DMS153 treated with DMSO at 0.1 percent for 48 hours (cell line): Measurements from ENCODE around the gene MYO7A.
"Not testable (repeated sequence)": the region's sequence is repeated elsewhere in the genome, so short reads cannot be mapped to it uniquely, and the experiment has no call there.

ENCODE experiments used
- DNase-seq: peaks from one replicate; lab custom pipeline; 2025; ENCODE audit not compliant: unreplicated experiment; lab: John Stamatoyannopoulos, UW

The MYO7A gene

DNA sequence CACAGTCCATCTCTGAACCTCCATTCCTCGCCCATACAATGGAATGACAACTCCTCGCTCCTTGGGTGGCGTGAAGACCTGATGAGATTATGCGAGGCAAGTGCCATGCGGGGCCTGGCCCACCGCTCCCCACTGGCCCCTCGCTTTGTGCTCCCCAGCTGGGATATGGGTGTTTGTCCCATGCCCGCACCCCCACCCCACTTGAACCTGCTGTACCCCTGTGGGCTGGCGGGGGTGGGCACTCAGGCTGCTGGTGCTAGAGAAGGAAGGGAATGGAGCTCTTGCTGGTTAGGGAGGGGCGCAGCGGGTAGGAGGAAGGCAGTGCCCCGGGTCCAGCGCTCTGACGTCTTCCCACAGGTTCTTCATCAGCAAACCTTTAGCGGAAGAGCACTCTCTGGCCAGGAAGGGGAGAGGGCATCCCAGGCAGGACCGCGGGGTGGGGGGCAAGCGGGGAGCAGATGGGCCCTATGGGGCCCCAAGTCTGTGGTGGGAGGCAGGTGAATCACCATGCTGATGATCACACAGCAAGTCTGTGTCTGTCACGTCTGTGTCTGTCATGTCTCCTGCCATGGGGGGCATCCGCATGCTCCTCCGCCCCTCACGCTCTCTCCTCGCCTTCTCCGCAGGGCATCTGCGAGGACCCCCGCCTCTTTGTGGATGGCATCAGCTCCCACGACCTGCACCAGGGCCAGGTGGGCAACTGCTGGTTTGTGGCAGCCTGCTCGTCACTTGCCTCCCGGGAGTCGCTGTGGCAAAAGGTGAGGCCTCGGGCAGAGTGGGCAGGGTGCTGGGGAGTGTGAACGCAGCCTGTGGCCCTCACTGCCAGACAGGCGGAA lies 34.8 kb upstream of the MYO7A start:
- DNase-seq: no peak

- DNase-seq: no peak
Observed at GRCh38 chr11:77093987-77094840, 33.8 kb upstream of the MYO7A start.

GRCh38 chr11:77094841-77095365 lies 33.1 kb upstream of the MYO7A start:
- no peak for DNase-seq

DNA sequence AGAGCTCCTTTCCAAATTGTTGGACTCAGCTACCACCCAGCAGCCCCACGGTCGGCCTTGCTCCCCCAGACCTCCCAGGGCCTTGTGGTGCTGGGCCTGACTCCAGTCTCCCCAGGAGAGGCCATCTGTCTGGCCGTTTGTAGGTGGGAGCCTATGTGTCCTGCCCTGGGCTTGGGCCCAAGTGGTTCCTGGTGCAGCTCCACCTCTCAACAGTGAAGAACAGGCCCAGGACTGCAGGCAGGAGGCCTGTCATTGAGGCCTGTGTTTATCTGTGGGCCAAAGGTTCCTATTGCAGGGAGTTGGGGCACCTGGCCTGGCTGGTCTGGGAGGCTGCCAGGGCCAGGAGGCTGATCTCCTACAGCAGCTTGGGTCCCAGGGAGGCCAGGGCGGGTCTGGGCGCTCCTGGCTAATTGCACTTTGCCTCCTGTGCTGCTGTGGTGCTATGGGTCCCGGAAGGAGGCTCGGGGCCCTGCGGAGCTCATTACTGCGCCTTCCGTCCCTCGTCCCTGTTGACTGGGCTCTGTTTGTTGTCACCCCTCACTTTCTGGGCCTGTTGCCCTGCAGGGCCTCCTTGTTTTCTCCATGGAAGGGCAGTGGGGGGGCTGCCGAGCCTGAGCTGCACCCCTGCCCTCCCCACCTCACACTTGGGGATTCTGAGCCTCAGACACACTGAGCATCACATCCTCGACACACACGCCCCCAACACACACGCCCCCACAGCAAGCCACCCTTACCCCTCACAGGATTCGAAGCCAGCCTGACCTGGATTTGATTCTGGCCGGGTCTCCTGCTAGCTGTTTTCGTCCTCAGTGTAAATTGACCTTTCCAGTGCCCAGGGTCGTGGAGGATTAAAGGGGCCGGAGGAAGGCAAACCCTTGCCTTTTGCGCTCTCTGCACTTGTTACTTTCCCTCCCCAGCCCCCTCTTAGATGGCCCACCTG lies 32.2 kb upstream of the MYO7A start:
- DNase-seq: no peak

GRCh38 chr11:77096591-77097019 lies 31.4 kb upstream of the MYO7A start:
- DNase-seq: no peak

- not testable (repeated sequence) for DNase-seq
Observed at GRCh38 chr11:77097180-77097579, 30.9 kb upstream of the MYO7A start.

GRCh38 chr11:77100166-77101042 lies 27.6 kb upstream of the MYO7A start:
- DNase-seq: no peak

DNA sequence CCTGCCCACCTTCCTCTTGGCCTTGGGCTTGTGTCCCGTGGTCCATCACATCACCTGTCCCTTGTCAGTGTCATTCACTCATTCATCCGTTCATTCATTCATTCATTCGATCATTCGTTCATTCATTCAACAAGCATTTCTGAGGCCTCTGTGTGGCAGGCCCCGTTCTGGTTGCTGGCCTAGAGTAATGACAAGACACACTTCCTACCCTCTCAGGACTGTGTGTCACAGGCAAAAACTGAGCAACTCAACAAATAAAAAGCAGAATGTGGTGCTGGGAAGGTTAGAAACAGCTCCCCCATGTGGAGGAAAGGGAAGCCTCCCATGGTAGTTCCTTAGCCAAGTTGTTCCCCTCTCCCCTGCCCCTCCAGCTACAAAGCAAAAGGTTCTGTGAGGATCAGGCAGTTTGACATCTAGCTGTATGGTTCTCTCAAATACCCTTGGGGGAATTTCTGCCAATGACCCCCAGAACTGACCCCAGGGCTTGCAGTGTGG lies 27.0 kb upstream of the MYO7A start:
- no peak for DNase-seq

DNA sequence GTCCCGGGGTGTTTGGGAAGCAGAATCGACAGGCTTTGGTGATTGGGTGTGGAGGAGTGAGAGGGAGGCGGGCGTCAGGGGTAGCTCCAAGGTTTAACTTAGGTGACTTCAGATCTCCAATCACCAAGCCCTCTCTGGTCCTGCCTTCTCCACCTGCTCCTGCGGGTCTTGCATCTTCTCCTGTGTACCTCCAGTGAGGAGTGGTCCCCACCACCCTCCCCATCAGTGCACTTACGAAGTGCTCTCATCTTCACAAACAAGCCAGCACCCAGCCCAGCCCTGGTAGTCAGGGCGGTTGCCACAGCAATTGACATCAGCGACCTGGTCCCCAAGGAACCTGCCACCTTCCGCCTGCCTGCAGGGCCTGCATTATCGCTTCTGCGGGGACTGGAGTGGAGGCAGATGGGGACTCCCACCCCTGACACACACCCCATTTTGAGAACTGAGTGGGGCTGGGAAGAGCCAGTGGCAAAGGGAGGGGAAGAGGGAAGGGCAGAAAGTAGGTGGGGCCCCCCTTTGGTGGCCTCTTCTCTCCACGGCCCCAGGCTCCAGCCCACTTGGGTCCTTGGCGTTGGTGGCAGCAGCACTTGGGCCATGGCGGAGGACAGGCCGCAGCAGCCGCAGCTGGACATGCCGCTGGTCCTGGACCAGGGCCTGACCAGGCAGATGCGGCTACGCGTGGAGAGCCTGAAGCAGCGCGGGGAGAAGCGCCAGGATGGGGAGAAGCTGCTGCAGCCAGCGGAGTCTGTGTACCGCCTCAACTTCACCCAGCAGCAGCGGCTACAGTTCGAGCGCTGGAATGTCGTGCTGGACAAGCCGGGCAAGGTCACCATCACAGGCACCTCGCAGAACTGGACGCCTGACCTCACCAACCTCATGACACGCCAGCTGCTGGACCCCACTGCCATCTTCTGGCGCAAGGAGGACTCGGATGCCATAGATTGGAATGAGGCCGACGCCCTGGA lies 25.5 kb upstream of the MYO7A start, which contains the start of gene OMP:
Gene OMP, plus strand, starts transcription at position 595 of the 965 bp plus-strand sequence. Its CDS starts 0 bp downstream, at position 595.
- no peak for DNase-seq

GRCh38 chr11:77103319-77103718 lies 24.7 kb upstream of the MYO7A start:
- DNase-seq: no peak

- DNase-seq: no peak
Observed at GRCh38 chr11:77104727-77105126, 23.3 kb upstream of the MYO7A start.

DNA sequence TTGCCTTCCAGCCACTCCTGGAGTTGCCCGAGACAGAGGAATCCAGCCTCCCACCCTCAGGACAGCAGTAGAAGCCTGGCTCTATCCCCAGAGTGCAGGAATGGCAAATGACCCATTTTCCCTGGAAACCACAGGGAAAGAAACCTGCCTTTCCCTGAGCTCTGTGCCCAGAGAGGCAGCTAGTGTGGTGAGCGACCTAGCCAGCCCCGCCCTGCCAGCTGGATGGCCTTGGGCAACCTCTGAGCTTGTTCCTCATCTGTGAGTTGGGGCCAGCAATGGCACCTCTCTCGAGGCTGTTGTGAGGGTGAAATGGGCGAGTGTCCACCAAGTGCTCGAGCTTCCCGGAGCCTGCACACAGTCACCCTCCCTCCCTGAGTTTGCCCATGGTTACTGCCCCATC lies 21.7 kb upstream of the MYO7A start:
- no peak for DNase-seq

DNA sequence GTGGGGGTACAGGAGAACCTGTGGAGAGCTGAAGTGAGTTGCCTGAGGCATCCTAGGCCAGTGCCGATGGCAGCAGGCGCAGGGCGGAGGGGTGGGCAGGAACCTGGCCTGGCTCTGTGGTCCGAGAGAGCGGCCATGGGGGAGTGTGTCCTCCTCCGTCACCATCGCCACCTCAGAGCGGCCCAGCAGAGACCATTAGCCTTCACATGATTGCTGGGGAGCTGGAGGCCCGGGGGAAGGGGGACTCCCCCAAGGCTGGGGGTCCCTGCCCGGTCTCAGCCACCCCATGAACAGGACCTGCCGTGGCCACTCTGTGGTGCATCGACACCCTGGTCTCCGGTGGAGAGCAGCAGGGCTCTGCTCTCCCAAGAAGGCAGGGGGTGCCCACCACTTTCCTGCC lies 21.3 kb upstream of the MYO7A start:
- no peak for DNase-seq

GRCh38 chr11:77107950-77108349 lies 20.1 kb upstream of the MYO7A start:
- DNase-seq: no peak

DNA sequence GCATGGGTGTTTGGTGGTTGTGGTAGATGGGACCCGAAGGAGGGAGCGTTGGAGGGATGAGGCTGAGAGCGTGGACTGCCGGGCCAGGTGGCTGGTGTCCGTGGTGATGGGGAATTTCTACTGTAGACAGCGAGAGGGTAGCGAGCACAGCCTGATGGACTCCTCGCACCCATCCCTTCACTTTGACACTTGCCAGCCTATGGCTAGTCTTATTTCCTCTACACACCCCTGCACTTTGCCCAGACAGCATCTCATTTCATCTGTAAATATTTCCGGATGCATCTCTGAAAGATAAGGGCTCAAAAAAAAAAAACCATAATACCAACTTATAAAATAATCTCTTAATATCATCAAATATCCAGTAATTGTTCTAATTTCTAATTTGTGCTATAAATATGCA lies 19.6 kb upstream of the MYO7A start:
- DNase-seq: no peak

DNA sequence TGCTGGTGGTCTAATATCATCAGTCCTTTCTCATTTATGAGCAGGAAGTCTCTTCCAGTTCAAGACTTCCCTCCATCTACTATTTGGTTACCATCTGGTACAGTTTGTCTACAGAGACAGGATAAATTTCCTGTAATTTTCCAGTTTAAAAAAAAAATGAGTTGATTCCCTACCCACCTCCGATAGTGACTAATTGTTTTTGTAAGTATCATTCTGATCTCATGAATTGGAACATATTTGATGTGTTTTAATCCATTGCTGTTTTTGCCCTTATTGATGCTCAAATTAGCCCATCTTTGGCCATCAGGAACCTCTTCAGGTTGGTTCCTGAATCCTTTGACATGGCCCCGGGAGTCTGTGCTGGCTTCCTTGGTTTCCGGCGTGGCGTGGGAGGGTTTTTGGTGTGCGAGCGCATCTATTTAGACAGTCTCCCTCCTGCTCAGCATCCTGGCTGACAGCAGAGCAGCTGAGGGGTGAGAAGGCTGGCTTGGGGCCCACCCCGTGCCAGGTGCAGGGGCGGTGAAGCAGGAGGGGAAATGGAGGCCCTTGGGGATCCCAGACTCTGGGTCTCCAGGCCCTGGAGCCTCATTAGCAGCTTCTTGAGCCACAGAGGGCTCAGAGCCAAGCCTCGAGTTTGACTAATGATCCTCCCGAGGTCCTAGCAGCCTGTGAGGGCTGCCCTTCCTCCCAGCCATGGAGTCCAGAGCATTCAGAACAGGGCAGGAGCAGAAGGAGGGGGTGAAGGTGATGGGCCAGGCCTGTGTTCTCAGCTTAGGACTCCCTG lies 18.6 kb upstream of the MYO7A start:
- DNase-seq: no peak

- DNase-seq: no peak
Observed at GRCh38 chr11:77110836-77111235, 17.2 kb upstream of the MYO7A start.

DNA sequence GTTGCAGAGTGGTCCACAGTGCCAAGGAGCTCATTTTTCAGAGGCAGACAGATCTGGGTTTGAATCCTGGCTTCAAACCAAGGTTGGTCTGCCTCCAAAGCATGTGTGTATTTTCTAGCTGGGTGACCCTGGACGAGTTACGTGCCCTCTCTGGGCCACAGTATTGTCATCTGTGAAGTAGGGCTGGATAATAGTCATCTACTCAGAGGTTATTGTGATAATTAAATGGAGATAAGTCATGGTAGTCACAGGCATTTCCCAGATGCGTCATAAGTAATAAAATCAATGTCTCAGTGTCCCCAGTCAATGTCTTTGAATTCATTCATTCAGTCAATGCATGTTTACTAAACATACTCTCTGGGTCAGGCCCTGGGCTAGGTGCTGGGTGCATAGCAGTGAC lies 16.8 kb upstream of the MYO7A start:
- DNase-seq: no peak
